ENCODE results near the gene MMP11.
A peak's percentile ranks its signal among the peaks of the same experiment; 100 is the strongest.

The MMP11 gene

DNA sequence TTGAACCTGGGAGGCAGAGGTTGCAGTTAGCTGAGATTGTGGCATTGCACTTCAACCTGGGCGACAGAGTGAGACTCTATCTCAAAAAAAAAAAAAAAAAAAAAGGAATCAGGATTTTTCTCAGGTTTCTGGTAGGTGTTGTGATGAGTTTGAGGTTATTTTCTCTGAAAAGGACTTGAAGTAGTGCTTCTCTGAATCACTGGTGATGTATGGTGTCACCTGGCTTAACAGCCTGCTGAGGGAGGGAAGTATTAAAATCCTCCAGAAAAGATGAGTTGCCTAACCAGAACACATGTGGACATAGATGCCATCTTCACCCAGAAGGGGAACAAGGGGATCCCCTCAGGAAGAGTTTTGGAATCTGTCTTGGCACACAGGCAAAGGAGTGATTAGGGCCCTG, 34.2 kb downstream of the MMP11 start:
- no peak for DNase-seq

GRCh38 chr22:23812378-23812777, 39.7 kb downstream of the MMP11 start:
- no peak for DNase-seq

DNA sequence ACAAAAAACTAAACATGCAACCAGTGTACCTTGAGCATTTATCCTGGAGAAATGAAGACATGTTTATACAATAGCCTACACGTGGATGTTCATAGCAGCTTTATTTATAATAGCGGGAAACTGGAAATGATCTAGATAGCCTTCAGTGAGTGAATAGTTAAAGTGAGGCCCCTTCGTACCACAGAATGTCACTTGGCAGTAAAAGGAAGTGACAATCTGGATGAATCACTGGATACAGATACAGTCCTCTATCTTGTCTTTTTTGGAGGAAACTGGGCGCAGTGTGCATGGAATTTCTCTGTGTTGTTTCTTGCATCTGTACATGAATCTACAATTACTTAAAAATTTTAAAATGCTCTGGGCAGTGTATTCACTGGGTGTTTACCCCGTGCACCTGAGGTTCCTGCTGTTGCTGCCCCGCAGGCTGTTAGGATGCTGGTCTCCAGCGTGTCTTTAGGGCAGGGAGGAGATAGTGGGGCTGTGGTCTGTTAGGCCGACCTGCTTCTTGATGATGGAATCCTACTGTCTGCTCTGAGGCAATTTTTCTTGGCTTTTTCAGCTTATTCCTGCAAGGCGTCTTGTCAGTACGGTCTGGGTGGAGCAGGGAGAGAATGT, 43.0 kb downstream of the MMP11 start:
- no peak for DNase-seq

DNA sequence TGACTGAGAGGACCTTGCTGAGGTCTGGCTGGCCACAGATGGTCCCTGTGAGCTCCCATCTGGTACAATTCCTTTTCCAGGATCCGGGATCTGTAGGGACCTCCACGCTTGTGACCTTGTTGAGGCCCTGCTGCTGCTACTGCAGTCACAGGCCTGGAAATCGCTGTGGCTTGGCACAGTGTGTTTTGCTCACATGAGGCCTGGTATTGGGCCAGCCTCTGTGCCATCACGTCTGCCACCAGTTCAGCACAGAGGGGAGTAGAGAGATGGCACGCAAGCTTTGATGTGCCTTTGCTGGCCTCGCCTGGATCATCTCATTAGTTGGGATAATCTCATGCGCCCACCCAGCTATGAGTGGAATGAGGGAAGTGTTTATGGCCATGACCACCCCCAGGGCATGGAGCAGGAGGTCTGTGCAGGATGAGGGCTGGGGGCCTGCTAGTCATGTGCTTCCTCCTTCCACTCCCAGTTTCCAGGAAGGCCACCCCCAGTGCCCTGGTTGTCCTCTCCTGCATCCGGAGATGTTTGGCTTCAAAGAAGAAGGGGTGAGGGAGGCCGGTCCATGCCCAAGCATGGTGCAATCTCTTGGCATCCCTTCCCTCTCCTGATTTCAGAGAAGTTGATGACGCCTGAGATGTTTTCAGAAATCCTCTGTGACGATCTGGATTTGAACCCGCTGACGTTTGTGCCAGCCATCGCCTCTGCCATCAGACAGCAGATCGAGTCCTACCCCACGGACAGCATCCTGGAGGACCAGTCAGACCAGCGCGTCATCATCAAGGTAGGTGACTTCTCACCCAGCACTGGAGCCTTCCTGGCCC, 43.7 kb downstream of the MMP11 start:
- no peak for DNase-seq

DNA sequence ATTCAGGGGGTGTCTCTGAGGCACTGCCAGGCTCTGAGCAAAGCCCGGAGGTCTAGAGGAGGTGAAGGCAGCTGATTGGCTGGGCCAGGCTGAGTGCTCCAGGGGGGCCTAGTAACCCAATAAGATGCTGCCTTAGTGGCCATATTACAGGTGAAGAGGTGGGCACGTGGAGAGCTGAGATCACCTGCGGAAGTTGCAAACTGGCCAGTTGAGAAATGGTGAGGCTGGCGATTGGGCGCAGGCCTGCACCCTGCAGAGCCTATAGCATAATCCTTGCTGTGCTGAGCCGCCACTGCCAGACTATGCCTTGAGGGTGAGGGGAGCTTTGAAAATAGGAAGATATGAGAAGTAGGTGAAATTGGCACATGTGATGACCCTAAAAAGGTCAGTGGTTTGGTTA, 44.5 kb downstream of the MMP11 start:
- no peak for DNase-seq

GRCh38 chr22:23818541-23818940, 45.9 kb downstream of the MMP11 start:
- DNase-seq, result no peak

DNA sequence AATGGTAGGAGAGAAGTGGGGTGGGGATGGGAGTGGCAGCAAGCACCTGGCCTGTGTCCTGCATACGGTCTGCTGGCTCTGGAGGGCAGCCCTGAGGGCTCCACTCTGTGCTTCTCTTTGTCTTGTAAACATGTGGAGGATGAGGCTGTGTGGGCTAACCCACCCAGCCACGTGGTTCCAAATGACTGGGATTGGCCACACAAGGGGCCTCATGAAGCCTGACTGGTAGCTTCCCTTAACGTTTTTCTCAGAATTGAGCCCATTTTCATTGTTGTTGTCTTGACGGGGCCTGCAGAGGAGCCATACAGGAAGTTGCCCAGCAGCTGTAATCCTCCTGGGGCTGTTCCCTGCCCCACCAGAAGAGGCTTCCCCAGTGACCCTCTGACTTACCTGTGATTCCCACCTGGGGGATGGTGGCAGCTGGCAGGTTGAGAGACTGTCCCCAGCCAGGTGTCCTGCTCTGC, 48.1 kb downstream of the MMP11 start:
- DNase-seq, result no peak

- no peak for DNase-seq
Measured at GRCh38 chr22:23822101-23822671, 49.5 kb downstream of the MMP11 start.

- no peak for DNase-seq
Measured at GRCh38 chr22:23823331-23823791, 50.7 kb downstream of the MMP11 start.

GRCh38 chr22:23824476-23825245, 52.0 kb downstream of the MMP11 start:
- DNase-seq, result no peak

DNA sequence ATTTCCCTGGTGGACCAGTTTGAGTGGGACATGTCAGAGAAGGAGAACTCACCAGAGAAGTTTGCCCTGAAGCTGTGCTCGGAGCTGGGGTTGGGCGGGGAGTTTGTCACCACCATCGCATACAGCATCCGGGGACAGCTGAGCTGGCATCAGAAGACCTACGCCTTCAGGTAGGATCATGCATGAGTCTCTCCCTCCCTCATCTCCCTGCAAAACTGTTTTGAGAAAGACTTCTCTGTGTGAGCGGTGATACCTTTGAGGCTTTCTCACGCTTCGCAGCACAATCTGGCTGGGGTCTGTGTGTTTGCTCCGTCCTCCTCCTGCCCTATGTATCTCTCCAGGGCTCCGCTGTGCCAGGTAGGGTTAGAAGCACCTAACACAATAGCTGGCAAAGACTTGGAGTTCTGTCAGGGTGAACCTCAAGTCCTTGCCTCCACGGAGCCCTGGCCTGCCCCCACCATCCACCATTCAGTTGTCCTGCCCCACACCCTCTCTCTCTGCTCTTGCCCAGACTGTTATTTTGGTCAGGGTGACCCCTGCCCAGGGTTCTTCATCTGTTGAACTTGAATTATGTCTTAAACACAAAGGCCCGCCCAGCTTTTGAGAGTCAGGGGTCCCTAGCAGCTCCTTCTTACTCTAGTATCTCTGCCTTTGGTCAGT, 52.7 kb downstream of the MMP11 start:
- no peak for DNase-seq

DNA sequence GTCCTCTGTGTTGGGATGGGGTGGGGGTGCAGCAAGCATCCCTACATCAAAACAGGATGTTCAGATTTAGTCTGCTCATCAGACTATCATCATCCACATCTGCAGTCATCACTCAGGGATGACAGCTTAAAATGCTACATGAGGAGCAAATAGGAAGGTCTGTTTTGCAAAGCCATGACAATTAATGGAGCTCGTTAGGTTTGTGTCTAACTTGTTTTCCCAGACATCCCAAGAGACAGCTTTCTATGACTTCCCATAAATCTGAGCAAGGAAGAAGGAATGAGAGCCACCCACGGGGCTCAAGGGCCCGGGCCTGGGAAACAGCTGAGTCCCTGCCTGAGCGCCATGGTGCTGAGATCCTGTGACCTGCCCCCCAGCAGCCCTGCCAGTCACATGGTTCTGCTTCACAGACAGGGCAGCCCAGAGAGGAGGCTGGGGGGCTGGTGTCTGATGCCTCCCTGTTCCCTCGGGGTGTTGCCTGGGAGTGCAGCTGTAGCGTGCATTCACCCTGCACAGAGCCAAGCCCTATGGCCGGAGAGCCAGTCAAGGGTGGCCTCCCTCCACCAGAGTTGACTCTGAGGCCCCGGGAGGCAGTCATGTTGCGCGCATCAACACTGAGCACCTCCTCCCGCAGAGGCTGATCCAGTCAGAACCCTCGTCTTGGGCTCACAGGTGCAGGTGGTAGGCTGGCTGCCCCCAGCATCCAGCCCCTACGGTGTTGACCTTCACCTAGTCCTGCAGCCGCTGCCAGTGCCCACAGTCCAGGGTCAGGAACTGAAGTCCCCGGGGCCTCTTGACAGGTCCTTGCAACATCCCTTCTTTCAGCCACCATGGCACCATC, 54.1 kb downstream of the MMP11 start:
- DNase-seq, result peak; percentile 75

GRCh38 chr22:23827351-23827995, 54.8 kb downstream of the MMP11 start:
- DNase-seq, result no peak

DNA sequence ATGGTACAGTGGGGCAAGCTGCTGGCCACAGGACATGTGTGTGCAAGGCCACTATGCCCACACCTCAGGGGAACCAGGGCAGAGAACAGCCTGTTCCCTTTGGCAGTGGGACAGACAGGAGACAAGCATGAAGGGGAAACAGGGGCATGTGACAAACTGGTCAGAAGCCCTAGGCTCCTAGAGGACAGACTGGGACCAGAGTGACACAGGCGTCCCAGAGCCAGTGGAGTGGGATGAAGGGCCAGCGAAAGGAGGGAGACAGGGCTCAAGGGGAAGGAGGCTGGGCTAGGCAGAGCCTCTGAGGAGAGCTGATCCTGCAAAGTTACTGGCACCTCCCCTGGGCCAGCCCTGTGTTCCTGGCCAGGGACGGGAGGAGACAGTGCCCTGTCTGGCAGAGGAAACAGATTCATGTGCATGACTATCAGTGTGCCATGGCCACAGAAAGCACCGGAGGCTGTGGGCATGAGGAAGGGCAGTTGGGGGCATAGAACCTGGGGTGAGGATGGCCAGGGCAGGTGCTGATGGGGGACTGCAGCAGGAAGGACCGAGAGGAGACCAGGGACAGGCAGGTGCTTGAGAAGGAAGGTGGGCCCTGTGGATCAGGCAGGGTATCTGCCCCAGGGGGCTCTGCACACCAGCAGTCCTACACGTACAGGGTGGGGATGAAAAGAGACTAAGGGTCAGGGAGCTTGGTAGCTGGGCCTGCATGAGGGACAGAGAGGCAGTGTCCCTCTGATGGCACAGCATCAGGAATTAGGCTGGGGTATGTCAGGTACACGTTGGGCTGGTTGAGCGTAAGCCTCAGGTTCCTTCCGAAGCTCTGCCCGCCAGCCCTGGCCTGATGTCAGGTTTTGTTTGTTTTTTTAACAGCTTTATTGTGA, 56.4 kb downstream of the MMP11 start:
- DNase-seq, result no peak

DNA sequence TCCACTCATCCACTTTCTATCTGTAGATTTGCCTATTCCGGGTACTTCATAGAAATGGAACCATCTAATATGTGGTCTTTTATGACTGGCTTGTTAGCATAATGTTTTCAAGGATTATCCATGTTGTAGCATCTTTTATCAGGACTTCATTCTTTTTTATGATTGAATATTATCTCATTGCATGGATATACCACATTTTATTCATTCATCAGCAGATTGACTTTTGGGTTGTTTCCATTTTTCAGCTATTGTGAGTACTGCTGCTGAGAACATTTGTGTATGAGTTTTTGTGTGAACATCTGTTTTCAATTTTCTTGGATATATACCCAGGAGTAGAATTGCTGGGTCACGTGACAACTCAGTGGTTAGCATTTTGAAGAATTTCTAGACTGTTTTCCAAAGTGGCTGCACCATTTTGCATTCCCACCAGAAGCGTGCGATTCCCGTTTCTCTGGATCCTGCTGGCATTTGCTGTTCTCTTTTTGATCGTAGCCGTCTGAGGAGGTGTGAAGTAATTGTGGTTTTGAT, 57.3 kb downstream of the MMP11 start:
- DNase-seq, result no peak

DNA sequence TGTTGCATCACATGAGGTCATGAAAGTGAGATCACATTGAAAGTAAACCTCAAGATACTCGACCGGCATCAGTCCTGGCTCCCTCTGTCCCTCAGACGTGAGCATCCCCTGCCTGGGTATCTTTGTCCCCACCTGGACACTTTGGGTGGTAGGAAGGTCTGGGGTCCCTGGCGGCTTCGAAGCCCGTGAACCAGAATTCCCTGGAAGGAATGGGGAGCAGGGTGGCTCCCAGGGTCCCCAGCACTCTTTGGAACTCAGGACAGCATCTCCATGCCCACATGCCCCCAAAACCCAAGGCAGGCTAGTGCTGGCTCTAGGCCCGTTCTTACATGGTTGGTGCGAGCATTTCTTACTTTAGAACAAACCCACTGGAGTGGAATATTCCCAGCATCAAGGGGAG, 58.6 kb downstream of the MMP11 start:
- DNase-seq, result no peak

GRCh38 chr22:23831781-23832180, 59.1 kb downstream of the MMP11 start:
- no peak for DNase-seq

DNA sequence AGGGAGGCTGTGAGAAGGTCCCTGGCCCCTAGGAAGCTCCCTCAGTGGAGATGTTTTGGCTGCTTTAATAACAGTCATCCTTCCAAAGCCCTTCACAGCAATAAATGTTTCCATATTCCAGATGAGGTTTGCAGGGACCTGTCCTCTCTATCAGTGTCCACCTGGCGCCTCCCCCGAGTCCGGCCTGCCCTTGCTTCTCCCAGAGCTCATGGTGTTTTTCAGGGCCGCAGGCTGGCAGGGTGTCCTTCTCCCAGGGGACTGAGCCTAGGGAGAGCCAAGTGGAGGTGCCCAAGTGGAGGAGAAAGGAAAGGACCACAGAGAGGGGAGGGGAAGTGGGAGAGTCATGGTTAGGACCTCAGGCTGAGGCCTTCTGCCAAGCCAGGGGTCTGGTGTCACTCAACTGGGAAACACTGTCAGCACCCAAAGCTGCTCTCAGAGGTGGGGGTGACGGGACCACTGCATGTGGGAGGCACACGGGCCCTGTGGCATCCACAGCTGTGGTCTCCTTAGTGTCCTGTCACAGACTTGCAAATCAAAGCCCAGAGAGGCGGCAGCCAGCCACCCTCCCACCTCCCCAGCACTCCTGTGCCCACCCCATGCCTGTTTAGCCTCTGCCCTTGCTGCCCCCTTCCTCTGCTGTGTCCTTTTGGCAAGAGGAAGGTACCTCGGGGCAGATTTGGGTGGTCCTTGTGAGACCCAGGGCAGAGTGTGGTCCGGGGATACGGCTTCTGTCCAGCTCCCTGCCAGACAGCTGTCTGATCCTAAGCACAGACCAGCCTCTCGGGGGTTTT, 59.8 kb downstream of the MMP11 start:
- DNase-seq, result no peak

All from NCI-H69 (cell line).